Stimulated activated CD4-positive, alpha-beta T cell treated with anti-CD3 and anti-CD28 coated beads, Interleukin-2, amount 100 ng/mL, for 4 hours (primary cell): ENCODE results near the gene OR4C12.
"Not testable (repeated sequence)": the region's sequence is repeated elsewhere in the genome, so short reads cannot be mapped to it uniquely, and the experiment has no call there.

Experiments
- DNase-seq: peaks from one replicate; pipeline ENCODE4 v3.0.0-alpha.2; 2020; ENCODE audit warnings: low read depth

Gene OR4C12

GRCh38 chr11:49982435-49982834, at the start of gene OR4C12:
Gene OR4C12, minus strand, starts transcription at chr11:49982535. Its CDS starts 34 bp downstream, at chr11:49982501.
- not testable (repeated sequence) for DNase-seq

- no peak for DNase-seq
These were observed 47.9 kb upstream of the OR4C12 start for GRCh38 chr11:50030193-50030592.

GRCh38 chr11:49995565-49995964, 13.2 kb upstream of the OR4C12 start:
- no peak for DNase-seq

GRCh38 chr11:49973439-49973838, 8.9 kb downstream of the OR4C12 start:
- DNase-seq = not testable (repeated sequence)

- DNase-seq = no peak
These were observed 30.2 kb downstream of the OR4C12 start, which contains the start of gene OR4C13 for GRCh38 chr11:49952091-49952490. Gene OR4C13, plus strand, starts transcription at chr11:49952391. Its CDS starts 32 bp downstream, at chr11:49952423.

GRCh38 chr11:49948701-49949100, 33.6 kb downstream of the OR4C12 start:
- DNase-seq = not testable (repeated sequence)
